Measurements from ENCODE around the gene AATK. TPM values are rescaled to one million over a fixed set of nuclear protein-coding genes. Genes with fewer than 3 reads are reported as not detected.

Gene AATK
- polyA plus RNA-seq, 1 donor from 2014 or later = 0.29 TPM

DNA sequence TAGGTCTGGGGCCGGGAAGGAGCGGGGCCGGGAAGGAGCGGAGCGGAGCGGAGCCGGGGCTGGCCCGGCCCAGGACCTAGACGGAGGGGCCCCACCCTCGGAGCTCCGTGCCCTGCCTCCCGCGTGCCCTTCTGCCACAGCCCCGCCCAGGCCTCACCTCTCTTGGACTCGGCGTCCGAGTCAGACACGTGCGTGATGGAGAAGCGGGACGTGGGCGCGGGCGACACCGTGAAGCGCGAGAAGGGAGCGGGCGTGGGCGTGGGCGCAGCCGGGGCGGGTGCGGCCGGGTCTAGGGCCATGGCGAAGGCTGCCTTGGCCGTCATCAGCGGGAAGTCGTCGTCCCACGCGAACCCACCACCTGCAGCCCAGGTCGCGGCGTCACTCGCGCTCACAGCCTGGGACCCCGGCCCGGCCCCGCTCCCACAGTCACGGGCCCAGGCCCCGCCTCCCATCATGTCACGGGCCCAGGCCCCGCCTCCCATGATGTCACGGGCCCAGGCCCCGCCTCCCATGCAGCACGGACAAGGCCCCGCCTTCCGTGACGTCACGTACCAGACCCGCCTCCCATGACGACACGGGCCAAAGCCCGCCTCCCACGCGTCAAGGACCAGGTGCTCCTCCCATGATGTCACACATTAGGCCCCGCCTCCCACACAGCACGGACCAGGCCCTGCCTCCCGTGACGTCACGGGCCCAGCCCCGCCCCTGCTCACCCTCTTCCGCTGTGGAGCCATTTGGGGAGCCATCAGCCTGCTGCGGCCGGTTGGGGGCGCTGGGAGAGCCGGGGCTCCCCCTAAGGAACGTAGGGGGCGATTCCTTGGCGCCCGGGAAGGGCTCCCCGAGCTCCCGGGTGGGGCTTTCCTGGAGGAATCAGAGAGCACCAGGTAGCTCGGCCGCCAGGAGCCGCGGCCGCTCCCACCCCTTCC lies 46.5 kb downstream of the AATK start:
- no peaks in the 10 kb centered on the region for H3K9me3 Mint-ChIP-seq
- H3K27me3 Mint-ChIP-seq = no peaks in the 10 kb centered on the region
- H3K36me3 Mint-ChIP-seq = no peaks in the 10 kb centered on the region
- H3K4me3 Mint-ChIP-seq = peak overlapping the region; percentile 1 to 77 (median 72)
- peak overlapping the region in 2 of 3 donors; percentile 32 to 50 for H3K27ac Mint-ChIP-seq
- peaks cover 0 to 3% (median 0%) of the 10 kb centered on the region in 3 donors for H3K4me1 Mint-ChIP-seq

- H3K9me3 Mint-ChIP-seq = no peaks in the 10 kb centered on the region
Observed at GRCh38 chr17:81118308-81119221, 47.5 kb downstream of the AATK start.

DNA sequence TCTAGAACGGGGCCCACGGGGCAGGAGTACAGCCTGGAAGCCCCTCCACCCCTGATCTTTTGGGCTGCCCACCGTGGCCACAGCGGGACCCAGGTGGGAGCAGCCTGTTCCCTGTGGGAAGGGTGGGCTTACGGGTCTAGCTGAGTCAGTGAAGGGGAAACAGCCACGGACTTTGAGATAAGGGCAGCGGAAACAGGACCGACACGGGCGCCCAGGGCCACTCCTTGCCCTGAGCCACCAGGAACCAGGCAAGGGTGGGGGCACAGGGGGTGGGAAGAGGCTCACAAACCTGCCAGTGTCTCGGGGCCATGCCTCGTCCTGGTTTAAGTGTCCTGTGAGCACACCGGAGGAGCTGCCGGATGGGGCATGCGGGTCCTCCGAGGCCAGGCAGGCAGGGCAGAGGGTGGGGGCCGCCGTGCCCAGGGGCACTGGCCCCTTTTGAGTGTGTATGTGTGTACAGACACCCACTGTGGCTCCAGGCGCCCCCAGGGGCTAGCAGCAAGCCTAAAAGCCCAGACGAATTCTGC lies 48.3 kb downstream of the AATK start:
- Mint-ChIP-seq H3K27me3 (no peaks in the 10 kb centered on the region), H3K36me3 (no peaks in the 10 kb centered on the region), H3K9me3 (no peaks in the 10 kb centered on the region), H3K27ac (no peak overlapping the region), H3K4me3 (peak overlapping the region in 1 of 4 donors; percentile 45), H3K4me1 (peaks cover 0 to 2% (median 0%) of the 10 kb centered on the region in 3 donors)

More at GRCh38 chr17:81118308-81119221, 47.5 kb downstream of the AATK start:
- Mint-ChIP-seq H3K27ac (no peak overlapping the region), H3K36me3 (no peaks in the 10 kb centered on the region), H3K4me3 (peak overlapping the region in 3 of 4 donors; percentile 12 to 63 (median 48)), H3K27me3 (no peaks in the 10 kb centered on the region), H3K4me1 (peaks cover 0 to 2% (median 0%) of the 10 kb centered on the region in 3 donors)

DNA sequence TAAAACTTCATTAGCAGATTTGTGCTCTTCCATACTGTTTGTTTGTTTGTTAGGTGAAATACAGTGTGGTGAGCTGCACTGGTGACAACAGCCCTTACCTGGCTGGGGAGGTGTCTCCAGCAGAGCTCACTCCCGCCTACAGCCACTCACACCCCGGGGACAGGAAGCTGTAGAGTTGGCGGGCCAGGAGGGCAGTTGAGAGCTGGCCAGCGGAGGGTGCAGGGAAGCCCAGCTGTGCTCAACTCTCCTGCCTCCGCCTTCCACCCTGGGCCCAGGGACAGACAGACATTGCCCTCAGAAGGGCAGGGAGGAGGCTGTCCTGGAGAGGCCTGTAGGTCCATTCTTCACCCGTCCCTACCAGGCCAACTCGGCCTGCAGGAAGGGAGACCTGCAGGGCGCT lies 49.3 kb downstream of the AATK start:
- peak overlapping the region in 1 of 3 donors; percentile 59 for H3K27ac Mint-ChIP-seq
- peaks cover under 1% of the 10 kb centered on the region for H3K27me3 Mint-ChIP-seq
- peaks cover 0 to 2% (median 0%) of the 10 kb centered on the region in 3 donors for H3K4me1 Mint-ChIP-seq
- H3K36me3 Mint-ChIP-seq = no peaks in the 10 kb centered on the region
- no peaks in the 10 kb centered on the region for H3K9me3 Mint-ChIP-seq
- H3K4me3 Mint-ChIP-seq = no peak overlapping the region

GRCh38 chr17:81115749-81116464 lies 50.1 kb downstream of the AATK start:
- Mint-ChIP-seq H3K9me3 (no peaks in the 10 kb centered on the region), H3K4me1 (peaks cover 0 to 2% (median 0%) of the 10 kb centered on the region in 3 donors), H3K27me3 (peaks cover 2% of the 10 kb centered on the region), H3K27ac (no peak overlapping the region), H3K4me3 (no peak overlapping the region), H3K36me3 (no peaks in the 10 kb centered on the region)

GRCh38 chr17:81115219-81115618 lies 50.8 kb downstream of the AATK start:
- no peaks in the 10 kb centered on the region for H3K9me3 Mint-ChIP-seq
- peaks cover 0 to 2% (median 0%) of the 10 kb centered on the region in 3 donors for H3K4me1 Mint-ChIP-seq
- no peak overlapping the region for H3K4me3 Mint-ChIP-seq
- H3K27me3 Mint-ChIP-seq = peaks cover 2% of the 10 kb centered on the region
- H3K36me3 Mint-ChIP-seq = no peaks in the 10 kb centered on the region
- no peak overlapping the region for H3K27ac Mint-ChIP-seq

DNA sequence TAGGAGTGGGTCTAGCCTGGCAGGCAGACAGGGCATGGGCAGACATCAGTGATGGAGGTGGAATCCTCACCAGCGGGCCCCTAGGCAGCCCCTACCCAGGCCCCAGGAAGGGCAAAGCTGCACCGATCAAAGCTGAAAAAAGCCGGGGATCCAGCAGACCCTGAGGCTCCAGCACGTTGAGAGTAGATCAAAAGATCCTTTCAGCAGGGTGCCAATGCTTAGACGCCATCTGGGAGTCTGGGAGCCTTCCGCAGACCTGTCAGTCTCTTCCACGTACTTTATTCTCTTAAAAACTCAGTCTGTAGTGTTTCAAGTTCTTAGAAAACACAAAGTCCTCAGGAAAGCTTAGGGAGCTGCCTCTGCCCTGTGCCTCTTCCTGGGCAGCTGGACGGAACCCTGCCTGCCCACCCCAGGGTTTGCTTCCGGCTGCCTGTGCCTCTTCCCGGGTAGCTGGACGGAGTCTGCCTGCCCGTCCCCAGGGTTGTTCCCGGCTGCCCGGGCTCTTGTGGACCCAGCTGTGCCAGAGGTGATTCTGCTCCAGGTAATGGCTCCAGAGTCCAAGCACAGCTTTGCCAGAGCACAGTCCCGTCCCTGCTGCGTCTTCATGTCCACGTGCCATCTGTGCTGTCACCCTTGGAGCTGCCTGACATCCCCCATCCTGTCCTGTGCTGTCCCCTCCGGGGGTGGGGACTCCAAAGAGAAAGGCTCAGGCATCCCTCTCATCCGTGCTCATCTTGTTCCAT lies 51.5 kb downstream of the AATK start:
- Mint-ChIP-seq H3K4me3 (no peak overlapping the region), H3K9me3 (no peaks in the 10 kb centered on the region), H3K27ac (no peak overlapping the region), H3K4me1 (peaks cover 0 to under 1% (median 0%) of the 10 kb centered on the region in 3 donors), H3K36me3 (no peaks in the 10 kb centered on the region), H3K27me3 (peaks cover 2% of the 10 kb centered on the region)

- Mint-ChIP-seq H3K36me3 (no peaks in the 10 kb centered on the region), H3K27ac (no peak overlapping the region)
Observed at GRCh38 chr17:81113158-81113724, 52.8 kb downstream of the AATK start.

GRCh38 chr17:81112450-81112849 lies 53.6 kb downstream of the AATK start:
- no peak overlapping the region for H3K27ac Mint-ChIP-seq

More at GRCh38 chr17:81113158-81113724, 52.8 kb downstream of the AATK start:
- Mint-ChIP-seq H3K4me1 (no peaks in the 10 kb centered on the region), H3K4me3 (no peak overlapping the region), H3K27me3 (peaks cover 2% of the 10 kb centered on the region), H3K9me3 (no peaks in the 10 kb centered on the region)

GRCh38 chr17:81111066-81111465 lies 55.0 kb downstream of the AATK start:
- Mint-ChIP-seq H3K27me3 (peaks cover 2% of the 10 kb centered on the region), H3K4me1 (no peaks in the 10 kb centered on the region), H3K27ac (no peak overlapping the region), H3K36me3 (no peaks in the 10 kb centered on the region), H3K4me3 (no peak overlapping the region), H3K9me3 (no peaks in the 10 kb centered on the region)

More at GRCh38 chr17:81112450-81112849, 53.6 kb downstream of the AATK start:
- no peak overlapping the region for H3K4me3 Mint-ChIP-seq
- H3K9me3 Mint-ChIP-seq = no peaks in the 10 kb centered on the region
- H3K4me1 Mint-ChIP-seq = no peaks in the 10 kb centered on the region
- H3K27me3 Mint-ChIP-seq = peaks cover 2% of the 10 kb centered on the region
- no peaks in the 10 kb centered on the region for H3K36me3 Mint-ChIP-seq

DNA sequence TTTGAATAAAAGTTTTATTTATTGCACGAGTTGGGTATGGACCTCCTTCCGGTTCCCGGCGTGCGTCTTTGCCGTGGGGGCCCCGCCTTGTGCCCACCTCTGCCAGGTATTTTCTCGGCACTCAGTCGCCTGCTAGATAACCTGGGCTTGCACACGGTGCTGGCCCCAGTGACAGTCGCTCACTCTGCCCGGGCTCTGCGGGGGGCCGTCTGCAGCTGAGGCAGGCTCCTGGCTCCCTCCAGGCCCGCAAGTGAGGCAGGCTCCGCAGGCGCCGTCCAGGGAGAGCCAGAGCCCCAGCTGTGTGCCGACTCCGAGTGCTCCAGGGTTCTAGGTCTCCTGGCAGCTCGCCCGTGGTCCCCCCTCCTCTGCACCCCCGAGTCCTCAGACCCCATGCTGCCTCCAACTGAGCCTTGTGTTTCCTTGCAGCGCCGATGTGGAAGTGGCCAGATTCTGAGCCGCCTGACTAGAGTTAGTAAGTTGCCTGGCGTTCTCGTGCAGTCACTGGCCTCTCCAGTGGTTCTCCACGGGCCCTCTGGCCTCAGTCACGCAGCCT lies 55.5 kb downstream of the AATK start:
- no peaks in the 10 kb centered on the region for H3K4me1 Mint-ChIP-seq
- H3K9me3 Mint-ChIP-seq = no peaks in the 10 kb centered on the region
- H3K27me3 Mint-ChIP-seq = peaks cover 2% of the 10 kb centered on the region
- H3K27ac Mint-ChIP-seq = no peak overlapping the region
- no peaks in the 10 kb centered on the region for H3K36me3 Mint-ChIP-seq
- no peak overlapping the region for H3K4me3 Mint-ChIP-seq

GRCh38 chr17:81109957-81110356 lies 56.1 kb downstream of the AATK start:
- H3K27me3 Mint-ChIP-seq = peaks cover 2% of the 10 kb centered on the region
- no peak overlapping the region for H3K4me3 Mint-ChIP-seq
- H3K9me3 Mint-ChIP-seq = no peaks in the 10 kb centered on the region
- no peaks in the 10 kb centered on the region for H3K4me1 Mint-ChIP-seq
- H3K27ac Mint-ChIP-seq = no peak overlapping the region
- H3K36me3 Mint-ChIP-seq = no peaks in the 10 kb centered on the region

- Mint-ChIP-seq H3K4me1 (no peaks in the 10 kb centered on the region), H3K4me3 (no peak overlapping the region), H3K36me3 (no peaks in the 10 kb centered on the region), H3K27me3 (peaks cover 2% of the 10 kb centered on the region), H3K27ac (no peak overlapping the region), H3K9me3 (no peaks in the 10 kb centered on the region)
Observed at GRCh38 chr17:81108220-81108619, 57.8 kb downstream of the AATK start.
